ENCODE data around the gene CCDC157.
"Not testable (repeated sequence)": the region's sequence is repeated elsewhere in the genome, so short reads cannot be mapped to it uniquely, and the experiment has no call there.

Gene CCDC157

DNA sequence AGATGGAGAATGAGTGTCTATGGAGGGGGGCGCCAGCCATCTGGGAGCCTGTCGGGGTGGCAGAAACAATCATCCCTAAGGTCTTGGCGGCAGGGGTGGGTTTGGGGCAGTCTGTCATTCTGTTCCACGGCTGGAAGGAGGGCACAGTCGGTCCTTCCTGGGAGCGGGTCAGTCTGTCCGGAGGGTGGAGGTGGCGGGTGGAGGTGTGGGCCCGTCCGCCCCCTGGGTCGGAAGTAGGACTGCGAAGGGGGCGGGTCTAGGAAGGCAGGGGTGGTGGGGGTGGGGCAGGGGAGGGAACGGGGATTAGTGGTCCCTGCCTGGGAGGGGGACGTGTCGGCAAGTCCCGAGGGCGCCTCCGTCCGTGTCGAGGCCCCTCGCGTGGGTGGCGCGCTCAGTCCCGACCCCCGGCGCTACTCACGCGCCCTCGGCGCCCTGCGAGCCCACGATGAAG, 30.5 kb upstream of the CCDC157 start:
- no peak for DNase-seq

DNA sequence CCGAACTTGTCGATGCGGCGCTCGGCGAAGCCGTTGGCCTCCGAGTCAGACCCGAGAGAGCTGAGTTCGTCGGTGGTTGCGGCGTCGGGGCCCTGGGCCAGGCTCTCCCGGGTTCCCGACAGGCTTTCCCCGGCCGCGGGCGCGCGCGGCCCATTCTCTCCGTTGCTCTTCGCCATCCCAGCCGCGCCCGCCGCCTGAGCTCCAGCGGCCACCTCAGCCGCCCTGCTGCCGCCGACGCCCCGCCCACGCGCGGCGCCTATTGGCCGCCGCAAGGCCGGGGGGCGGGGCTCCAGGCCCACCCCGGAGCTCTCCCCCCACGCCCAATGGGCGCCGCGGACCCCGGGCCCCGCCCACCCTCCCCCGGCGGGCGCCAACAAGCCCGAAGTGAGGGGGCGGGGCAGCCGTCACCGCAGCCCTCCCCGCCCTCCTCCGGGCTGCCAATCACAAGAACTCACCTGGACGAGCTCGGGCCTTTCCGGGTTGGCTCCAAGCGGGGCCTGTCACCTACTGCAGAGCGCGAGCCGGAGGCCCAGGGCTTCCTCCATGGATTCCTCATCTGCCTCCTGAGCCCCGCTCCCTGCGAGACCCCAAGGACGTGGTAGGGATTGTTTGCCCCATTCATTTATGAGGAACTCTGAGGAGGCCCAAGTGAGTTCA, 30.0 kb upstream of the CCDC157 start, which contains the start of gene TBC1D10A:
TBC1D10A (minus strand) TSS at position 236 of the 657 bp plus-strand sequence; CDS start at position 176, 60 bp downstream.
- DNase-seq, result peak; percentile 93

DNA sequence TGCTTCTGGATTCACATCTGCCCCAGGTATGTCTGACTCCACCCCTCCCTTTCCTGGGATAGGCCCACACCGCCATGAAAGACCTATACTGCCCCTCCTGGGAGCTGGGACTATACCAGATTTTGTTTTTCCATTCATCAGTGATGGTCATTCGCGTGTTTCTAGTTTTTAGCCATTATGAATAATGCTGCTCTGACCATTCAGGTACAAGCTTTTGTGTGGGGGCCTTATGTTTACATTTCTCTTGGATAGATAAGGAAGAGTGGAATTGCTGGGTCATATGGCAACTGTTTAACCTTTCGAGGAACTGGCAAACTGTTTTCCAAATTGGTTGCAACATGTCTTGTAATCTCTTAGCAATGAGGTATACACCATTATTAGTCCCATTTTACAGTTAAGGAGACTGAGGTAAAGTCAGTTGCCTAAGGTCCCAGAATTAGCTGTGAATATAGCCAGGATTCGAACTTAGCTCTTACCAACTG, 28.9 kb upstream of the CCDC157 start:
- no peak for DNase-seq

- DNase-seq, result no peak
These were observed 28.2 kb upstream of the CCDC157 start for GRCh38 chr22:30328466-30329049.

DNA sequence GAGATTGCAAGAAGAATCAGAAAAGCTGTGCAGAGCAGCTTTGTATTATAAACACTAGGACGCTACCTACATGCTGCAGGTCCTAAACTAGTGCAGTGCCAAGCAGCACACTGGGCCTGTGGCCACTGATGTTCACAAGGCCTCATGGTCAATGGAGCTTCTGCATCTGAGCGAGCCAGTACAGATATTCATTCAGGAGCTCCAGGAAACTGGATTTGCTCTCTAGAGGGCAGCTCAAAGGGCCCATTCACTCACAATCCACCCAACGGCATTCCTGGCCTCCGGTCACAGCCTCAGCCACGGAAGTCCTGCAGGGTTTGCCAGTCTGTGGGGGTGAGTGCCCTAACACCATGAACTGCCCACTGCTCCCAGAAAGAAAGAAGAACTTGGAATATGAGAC, 24.3 kb upstream of the CCDC157 start:
- DNase-seq, result no peak

DNA sequence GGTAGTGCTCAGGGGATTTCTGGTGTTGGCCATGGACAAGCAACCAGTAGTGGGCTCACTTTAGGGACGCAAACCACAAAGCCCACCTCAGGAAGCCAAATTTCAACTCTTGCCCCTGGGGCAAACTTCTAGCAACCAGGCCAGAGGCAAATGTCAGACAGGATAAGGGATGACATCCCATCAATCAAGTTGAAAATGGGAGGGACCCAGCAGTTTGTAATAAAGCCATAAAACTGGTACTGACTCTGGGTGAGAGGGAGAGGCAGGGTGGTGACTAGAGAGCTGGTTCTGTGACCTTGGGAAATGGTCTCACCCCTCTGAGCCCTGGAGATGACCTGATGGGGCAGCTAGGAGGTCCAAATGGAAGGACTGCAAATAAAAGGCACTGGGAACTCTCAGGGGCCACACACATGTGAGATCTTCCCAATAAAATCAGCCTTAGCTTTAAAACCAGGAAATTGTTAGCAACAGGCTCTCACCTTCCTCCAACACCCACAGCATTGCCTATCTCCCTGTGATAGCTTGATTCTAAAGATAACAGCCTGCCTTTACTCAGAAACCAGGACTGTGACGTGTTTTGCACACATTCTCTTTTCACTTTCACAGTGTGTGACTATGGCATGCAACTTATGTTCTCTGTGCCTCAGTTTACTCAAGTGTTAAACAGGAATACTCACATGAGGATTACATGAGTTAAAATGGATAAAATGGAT, 23.7 kb upstream of the CCDC157 start:
- no peak for DNase-seq

GRCh38 chr22:30333707-30334087, 23.1 kb upstream of the CCDC157 start:
- DNase-seq, result peak; percentile 39

DNA sequence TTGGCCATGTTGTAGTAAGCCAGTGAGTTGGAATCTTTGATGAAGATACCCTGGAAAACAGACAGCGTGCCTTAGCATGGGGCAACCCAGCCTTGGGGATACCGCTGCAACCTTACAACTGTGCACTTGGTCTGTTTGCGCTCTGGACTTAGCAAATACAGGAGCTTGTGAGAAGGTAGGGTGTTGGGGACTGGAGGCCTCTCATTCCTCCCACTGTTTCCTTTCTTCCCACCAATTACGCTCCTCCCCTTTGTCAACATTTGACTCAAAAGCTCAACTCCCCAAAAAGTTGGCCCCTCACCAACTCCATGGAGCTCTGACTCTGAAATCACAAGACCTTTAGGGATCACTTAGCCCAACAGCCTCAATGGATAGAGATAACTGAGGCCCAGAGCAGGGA, 22.2 kb upstream of the CCDC157 start:
- no peak for DNase-seq

- DNase-seq, result no peak
These were observed 21.6 kb upstream of the CCDC157 start for GRCh38 chr22:30335236-30335635.

DNA sequence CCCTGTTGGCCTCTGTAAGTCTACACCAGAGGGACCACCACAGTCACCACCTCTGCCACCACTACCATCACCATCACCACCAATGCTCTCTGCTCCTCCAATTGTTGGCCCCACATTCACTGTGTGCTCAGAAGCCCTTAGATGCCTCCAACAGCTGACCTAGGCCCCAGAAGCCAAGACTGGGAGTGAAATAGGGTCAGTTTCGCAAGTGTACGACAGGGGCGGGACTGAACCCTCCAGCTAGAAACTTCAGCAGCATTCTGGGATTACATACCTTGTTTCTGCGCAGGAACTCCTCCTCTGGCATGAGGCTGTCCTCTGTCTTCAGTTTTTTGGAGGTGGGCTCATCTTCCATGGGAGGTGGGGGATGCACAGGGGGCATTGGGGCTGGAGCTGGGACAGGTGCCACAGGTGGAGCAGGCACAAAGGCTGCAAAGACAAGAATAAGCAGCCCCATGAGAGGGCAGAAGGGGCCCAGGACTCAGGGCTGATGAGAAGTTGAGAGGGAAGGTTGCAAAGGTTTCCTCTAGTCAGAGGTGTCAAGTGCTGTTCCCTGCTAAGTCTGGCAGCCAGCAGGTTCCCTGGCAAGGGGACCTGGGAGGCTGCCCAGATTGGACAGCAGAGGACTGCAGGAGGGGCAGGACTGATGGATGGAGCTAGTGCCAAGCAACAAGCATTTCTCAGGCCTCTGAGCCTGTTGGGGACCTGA, 19.9 kb upstream of the CCDC157 start:
- DNase-seq, result no peak

DNA sequence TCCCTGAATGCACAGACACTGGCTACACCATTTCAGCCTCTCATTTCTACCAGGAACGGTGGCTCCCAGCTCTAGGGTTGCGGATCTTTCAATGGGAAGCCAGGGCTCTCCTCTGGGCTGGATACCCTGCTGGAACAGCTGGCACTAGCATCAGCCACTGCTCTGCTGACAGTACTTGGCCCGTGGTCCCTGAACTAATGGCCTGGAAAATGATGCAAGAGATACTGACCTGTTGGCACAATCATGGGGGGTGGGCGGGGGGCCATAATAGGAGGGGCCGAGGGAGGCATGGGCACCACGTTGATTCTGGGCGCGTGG, 19.4 kb upstream of the CCDC157 start:
- DNase-seq, result no peak

- DNase-seq, result not testable (repeated sequence)
These were observed 18.5 kb upstream of the CCDC157 start for GRCh38 chr22:30338341-30338740.

- DNase-seq, result no peak
These were observed 18.0 kb upstream of the CCDC157 start for GRCh38 chr22:30338802-30339201.

GRCh38 chr22:30340911-30341685, 15.7 kb upstream of the CCDC157 start:
- no peak for DNase-seq

DNA sequence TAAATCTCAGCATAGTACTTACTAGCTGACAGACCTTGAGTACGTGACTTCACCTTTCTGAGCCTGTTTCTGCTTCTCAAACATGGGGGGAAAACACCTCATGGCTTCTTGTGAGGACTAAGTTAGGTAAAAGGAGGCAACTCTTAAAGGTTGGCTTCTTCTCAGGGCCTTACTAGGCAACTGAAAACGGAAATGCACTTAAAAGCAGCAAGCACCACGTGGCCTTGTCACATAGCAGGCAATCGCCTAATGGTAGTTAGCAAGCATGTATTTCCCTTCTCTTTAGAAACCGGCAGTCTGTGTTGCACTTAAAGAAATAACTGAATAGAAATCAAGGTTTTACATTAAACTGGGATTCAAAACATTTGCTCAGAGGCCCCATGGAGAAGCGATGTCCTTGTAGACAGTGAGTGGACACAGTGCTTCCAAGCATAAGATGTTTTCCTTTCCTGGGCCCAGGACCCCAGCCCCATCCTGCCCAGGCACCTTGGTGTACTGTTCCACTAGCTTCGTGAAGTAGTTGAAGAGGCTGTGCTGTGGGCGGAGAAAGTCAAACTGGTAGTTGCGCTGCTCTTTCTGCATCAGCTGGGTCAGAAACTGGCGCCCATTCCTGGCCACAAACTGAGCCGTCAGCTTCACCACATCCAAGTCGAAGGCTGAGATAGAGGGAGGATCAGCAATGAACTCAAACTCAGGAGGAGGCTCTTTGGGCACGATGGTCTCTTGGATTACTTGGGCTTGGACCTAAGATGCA, 12.2 kb upstream of the CCDC157 start:
- DNase-seq, result peak; percentile 59

DNA sequence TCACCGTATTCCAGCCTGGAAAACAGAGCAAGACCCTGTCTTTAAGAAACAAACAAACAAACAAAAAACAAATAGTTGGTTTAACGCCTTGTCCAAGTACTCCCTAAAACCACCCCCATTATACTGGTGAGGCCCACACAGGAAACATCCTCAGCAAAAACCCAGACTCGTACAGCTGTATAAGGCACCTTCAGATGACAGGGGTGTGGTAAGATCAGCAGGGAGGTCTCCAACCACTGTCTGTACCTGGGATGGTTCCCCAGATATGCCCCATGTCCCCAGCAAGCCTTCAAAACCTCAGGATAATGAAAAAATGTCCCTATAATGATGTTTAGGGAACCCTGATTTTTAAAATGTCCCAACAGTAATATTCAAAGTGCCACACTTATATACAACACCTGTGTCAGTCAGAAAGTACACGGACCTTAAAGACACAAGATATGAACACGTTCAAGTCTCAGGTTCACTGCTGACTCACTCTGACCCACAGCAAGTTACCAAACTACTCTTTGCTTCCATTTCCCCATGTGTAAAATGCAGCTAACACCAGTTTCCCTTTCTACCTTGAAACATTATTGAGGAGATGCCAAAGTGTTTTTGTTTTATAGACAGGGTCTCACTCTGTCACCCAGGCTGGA, 9.4 kb upstream of the CCDC157 start:
- DNase-seq, result peak; percentile 20

GRCh38 chr22:30348404-30348803, 8.4 kb upstream of the CCDC157 start:
- peak; percentile 19 for DNase-seq

DNA sequence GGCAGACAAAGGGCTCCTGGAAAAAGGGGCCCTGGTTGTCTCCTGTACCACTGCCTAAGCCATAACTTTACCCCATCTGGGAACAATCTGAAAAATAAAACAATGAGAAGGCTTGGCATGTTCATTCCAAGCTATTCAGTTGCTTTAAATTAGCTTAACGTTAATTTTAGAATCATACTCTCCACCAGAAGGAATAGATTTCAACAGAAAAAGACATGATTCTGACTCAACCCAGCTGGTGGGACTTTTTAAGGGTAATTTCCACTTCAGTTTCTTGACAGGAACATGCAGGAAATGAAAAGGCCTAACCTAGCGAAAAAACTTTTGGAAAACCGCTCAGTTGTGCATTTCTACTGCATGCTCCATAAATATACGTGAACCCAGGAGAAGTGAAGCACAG, 8.0 kb upstream of the CCDC157 start:
- no peak for DNase-seq

DNA sequence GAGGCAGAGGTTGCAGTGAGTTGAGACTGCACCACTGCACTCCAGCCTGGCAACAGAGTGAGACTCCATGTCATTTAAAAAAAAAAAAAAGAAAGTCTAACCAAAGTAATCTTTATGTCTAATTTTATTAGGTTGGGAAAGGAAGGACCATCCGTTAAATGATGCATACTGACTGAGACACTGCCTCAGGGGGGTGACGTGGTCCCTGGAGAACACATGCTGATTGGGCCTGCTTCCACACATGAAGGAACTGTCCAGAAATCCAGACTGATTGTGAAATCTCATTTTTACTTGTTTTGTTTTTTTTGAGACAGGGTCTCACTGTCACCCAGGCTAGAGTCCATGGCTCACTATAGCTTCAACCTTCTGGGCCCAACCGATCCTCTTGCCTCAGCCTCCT, 5.6 kb upstream of the CCDC157 start:
- no peak for DNase-seq

GRCh38 chr22:30354644-30355043, 2.2 kb upstream of the CCDC157 start:
- DNase-seq, result no peak

DNA sequence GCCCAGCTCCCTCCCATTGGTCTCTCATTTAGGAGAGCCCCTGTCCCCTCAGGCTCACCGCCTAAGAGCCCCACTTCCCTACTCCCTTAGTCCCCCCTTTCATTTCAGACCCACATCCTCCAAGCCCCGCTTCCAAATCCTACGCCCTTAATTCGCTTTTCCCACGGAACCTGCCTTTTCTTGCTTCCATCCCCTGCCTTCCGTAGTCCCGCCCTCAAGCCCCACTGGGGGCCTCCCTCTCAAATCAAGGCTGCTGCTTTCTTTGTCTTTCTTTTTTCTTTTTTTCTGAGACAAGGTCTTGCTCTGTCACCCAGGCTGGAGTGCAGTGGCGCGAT, 396 bp downstream of the CCDC157 start:
- no peak for DNase-seq

All from stimulated activated CD4-positive, alpha-beta T cell treated with anti-CD3 and anti-CD28 coated beads, Interleukin-1b, Interleukin-23, amount 100 ng/mL, for 48 hours (primary cell).